Progenitor cell of endocrine pancreas (in vitro differentiated cells): ENCODE data around the gene IHH. TPM values are rescaled to one million over a fixed set of nuclear protein-coding genes. Genes with fewer than 3 reads are reported as not detected.

ENCODE experiments used
- DNase-seq: peaks from one replicate; pipeline ENCODE4 v3.0.0; 2021; ENCODE audit warnings: low spot score; ENCODE audit not compliant: unreplicated experiment
- H3K27ac Mint-ChIP-seq: 2 replicates; pipeline ENCODE4 v1.8.0; 2021; ENCODE audit warnings: mild to moderate bottlenecking, moderate library complexity, mixed read lengths
- H3K27me3 Mint-ChIP-seq: 2 replicates; pipeline ENCODE4 v1.8.0; 2021; ENCODE audit warnings: mixed read lengths
- H3K36me3 Mint-ChIP-seq: 2 replicates; pipeline ENCODE4 v1.8.0; 2022; ENCODE audit warnings: mixed read lengths; ENCODE audit not compliant: insufficient read depth
- H3K4me1 Mint-ChIP-seq: 2 replicates; pipeline ENCODE4 v1.8.0; 2021; ENCODE audit warnings: low read depth, mixed read lengths
- H3K4me3 Mint-ChIP-seq: 2 replicates; pipeline ENCODE4 v1.8.0; 2021; ENCODE audit warnings: low read depth, mild to moderate bottlenecking, moderate library complexity, mixed read lengths
- H3K9me3 Mint-ChIP-seq: 2 replicates; pipeline ENCODE4 v1.8.0; 2021; ENCODE audit warnings: low read depth, mixed read lengths
- total RNA-seq: library from RNA; stranded (reverse); gene quantifications from 2 replicates; pipeline ENCODE4 v1.2.1, GENCODE V29; 2021
- TF ChIP-seq, protein P1 (sequence below): fragments of 200-600 bp; sonication (generic); IDR thresholded peaks from one replicate; pipeline ENCODE4 v1.5.0; 2021; ENCODE audit warnings: antibody characterized with exemption, mild to moderate bottlenecking; ENCODE audit not compliant: unreplicated experiment

IHH gene
- total RNA-seq, 1 donor from 2014 or later = 17.3 TPM

GRCh38 chr2:219078126-219078525 lies 17.4 kb upstream of the IHH start:
- Mint-ChIP-seq H3K36me3 (peaks cover 8% of the 10 kb centered on the region), H3K27me3 (peaks cover 45% of the 10 kb centered on the region), H3K4me3 (no peak overlapping the region), H3K4me1 (peaks cover 20% of the 10 kb centered on the region), H3K27ac (no peak overlapping the region), H3K9me3 (no peaks in the 10 kb centered on the region)
- TF ChIP-seq, protein P1, sequence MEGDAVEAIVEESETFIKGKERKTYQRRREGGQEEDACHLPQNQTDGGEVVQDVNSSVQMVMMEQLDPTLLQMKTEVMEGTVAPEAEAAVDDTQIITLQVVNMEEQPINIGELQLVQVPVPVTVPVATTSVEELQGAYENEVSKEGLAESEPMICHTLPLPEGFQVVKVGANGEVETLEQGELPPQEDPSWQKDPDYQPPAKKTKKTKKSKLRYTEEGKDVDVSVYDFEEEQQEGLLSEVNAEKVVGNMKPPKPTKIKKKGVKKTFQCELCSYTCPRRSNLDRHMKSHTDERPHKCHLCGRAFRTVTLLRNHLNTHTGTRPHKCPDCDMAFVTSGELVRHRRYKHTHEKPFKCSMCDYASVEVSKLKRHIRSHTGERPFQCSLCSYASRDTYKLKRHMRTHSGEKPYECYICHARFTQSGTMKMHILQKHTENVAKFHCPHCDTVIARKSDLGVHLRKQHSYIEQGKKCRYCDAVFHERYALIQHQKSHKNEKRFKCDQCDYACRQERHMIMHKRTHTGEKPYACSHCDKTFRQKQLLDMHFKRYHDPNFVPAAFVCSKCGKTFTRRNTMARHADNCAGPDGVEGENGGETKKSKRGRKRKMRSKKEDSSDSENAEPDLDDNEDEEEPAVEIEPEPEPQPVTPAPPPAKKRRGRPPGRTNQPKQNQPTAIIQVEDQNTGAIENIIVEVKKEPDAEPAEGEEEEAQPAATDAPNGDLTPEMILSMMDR = no peak
- no peak for DNase-seq

DNA sequence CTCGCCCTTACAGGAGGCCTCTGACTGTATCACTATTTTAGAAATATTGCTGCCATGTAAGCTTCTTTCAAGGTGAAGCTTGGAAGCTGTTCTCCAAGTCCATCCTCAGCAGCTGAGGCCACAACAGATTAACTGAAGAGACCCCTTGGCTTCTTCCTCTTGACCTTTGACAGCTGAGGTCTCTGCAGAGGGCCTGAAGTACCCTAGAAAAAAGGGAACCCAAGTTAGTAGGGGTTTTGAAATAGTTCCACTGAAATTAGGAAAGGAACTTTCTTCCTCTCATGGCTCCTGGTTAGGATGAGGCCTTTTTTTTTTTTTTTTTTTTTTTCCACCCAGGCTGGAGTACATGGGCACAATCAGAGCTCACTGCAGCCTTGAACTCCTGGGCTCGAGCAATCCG lies 15.5 kb upstream of the IHH start:
- H3K27me3 Mint-ChIP-seq = peaks cover 26% of the 10 kb centered on the region
- no peak overlapping the region for H3K4me3 Mint-ChIP-seq
- peaks cover 31% of the 10 kb centered on the region for H3K4me1 Mint-ChIP-seq
- no peak for DNase-seq
- H3K36me3 Mint-ChIP-seq = peaks cover 8% of the 10 kb centered on the region
- H3K27ac Mint-ChIP-seq = no peak overlapping the region
- TF ChIP-seq, protein P1 = no peak
- H3K9me3 Mint-ChIP-seq = no peaks in the 10 kb centered on the region

- peak overlapping the region; percentile 4 for H3K4me3 Mint-ChIP-seq
- H3K36me3 Mint-ChIP-seq = peaks cover 8% of the 10 kb centered on the region
- H3K9me3 Mint-ChIP-seq = no peaks in the 10 kb centered on the region
- TF ChIP-seq, protein P1 = peak; percentile 76
- no peak for DNase-seq
- H3K4me1 Mint-ChIP-seq = peaks cover 40% of the 10 kb centered on the region
- no peak overlapping the region for H3K27ac Mint-ChIP-seq
- H3K27me3 Mint-ChIP-seq = peaks cover 24% of the 10 kb centered on the region
Observed at GRCh38 chr2:219073413-219074129, 12.8 kb upstream of the IHH start.

DNA sequence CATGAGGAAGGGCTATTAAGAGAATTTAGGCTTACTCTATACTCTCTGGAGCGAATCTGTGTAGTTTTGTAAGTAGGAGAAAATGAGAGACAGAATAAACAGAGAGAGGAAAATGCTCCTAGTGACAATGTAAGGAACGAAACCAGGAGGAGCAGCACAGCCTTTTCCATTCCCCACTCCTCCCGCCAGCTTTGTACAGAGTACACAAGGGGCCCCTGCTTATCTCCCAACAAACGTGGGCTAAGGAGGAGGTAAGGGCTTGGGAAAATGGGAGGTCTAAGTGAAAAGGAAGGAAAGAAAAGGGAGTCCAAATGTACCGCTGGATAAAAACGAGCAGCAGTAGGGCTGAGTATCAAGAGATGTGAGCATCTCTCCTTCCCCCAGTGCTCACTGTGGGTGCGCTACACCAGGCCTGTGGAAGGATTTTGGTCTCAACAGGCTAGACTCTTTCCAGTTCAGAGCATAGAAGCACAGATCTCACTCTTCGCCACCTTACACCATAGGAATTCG lies 12.1 kb upstream of the IHH start:
- peaks cover 8% of the 10 kb centered on the region for H3K36me3 Mint-ChIP-seq
- DNase-seq = no peak
- TF ChIP-seq, protein P1 = no peak
- H3K27ac Mint-ChIP-seq = peak overlapping the region; percentile 30
- H3K27me3 Mint-ChIP-seq = peaks cover 26% of the 10 kb centered on the region
- H3K4me1 Mint-ChIP-seq = peaks cover 40% of the 10 kb centered on the region
- H3K4me3 Mint-ChIP-seq = no peak overlapping the region
- H3K9me3 Mint-ChIP-seq = no peaks in the 10 kb centered on the region

GRCh38 chr2:219071131-219071816 lies 10.6 kb upstream of the IHH start:
- TF ChIP-seq, protein P1 = no peak
- Mint-ChIP-seq H3K27me3 (peaks cover 29% of the 10 kb centered on the region), H3K4me3 (peak overlapping the region; percentile 19), H3K27ac (peak overlapping the region; percentile 78), H3K9me3 (no peaks in the 10 kb centered on the region), H3K36me3 (peaks cover 6% of the 10 kb centered on the region), H3K4me1 (peaks cover 40% of the 10 kb centered on the region)
- no peak for DNase-seq
